Measurements from ENCODE around the gene SH3GL2.
A peak's percentile ranks its signal among the peaks of the same experiment; 100 is the strongest.

Gene SH3GL2

DNA sequence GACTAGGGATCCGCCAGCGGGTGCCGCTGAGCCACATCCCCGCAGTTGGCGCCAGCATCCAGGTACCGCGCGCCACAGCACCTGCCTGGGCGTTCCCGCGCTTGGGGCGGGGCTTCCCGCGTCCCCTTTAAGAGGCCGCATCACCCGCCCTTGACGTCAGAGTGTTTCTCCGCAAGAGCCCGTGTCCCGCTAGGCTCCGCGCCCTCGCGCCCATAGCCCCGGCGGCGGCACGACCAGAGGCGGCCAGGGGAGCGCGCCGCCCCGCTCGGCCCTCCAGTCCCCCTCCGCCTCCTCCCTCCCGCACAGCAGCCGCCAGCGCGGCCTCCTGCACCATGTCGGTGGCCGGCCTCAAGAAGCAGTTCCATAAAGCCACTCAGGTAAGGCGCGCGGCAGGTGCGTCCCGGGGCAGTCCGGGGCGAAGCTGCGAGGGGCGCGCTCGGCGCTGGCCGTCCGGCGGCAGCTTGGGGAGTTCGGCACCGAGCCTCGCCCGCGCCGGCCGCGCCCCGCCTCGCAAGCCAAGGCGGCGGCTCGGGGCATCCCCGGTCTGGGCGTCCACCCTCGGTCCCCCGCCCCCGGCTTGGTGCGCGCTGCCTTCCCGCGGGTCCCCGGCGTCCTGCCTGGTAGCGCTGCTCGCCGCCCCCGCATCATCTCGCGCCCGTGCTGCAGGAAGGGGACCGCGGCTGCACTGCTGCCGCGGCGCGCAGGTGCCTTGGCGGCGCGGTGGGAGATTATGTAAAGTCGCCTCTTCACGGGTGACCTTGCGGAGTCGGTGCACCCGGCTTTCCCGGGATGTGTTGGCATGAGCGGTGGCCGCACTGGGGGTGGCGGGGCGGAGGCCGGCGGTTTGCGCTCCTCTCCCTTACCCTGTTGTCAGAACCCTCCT lies at the start of gene SH3GL2:
TSS of gene SH3GL2 (plus strand) at position 156 of the 883 bp plus-strand sequence.
- peak; percentile 98 for DNase-seq

DNA sequence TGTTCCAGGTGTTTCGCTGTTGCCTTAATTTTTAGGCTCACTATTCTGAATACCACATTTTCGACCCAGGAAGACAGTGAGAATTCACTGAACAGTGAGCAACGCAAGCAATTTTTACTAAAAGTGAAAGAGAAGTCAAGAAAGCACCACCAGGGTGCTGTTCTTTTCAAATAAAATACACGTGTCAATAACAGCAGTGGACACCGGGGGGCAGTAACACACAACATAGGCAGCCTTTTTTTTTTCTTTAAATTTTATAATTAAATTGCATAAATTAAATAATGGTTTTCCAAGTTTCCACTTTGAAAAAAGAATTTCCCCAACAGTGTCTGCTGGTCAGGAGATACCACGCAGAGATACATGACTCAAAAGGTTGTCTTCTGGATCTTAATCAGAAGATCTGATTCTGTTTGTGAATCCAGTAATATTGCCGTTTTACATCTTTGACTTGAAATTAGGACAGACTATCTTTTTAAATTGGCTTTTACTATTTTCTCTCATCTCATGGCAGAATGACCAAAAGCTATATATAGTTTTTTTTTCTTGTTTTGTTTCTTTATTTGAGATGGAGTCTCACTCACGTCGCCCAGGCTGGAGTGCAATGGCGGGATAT lies 47.1 kb upstream of the SH3GL2 start:
- peak; percentile 78 for DNase-seq

DNA sequence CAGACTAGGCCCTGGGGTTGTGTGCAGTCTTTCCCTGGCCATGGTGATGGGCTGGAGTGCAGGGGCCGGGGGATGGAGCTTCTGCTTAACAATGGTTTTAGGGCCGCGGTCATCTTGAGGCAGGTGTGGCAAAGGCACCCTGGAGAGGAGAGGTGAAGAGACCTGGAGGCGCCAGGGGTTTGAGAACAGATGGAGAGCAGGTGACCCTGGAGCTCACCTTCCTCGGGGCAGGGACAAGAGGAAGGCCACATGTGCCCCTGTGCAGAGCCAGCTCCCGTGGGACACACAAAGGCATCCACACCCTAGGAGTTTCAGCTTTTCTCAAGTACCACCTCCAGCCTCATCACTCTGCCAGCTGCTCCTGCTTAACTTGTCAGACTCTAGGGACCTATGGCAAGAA lies 46.4 kb upstream of the SH3GL2 start:
- DNase-seq: peak; percentile 94

DNA sequence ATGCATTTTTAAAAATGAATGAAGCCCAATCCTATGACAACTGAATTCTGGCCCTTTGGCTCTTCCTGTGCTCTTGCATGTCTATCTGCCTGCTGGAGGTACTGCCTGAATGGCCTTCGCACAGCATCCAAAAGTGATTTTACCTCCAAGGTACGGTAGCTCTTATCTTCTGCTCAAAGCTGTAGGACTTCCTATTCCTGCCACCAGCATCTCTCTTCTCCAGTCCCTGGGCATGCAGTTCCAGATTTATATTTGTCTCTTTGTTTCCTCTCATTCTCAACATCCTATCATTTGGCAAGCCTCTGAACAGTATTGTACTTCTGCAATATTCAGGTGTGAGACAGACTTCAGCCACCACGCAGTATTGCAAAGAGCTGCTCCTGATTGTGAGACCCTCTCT lies 43.7 kb upstream of the SH3GL2 start:
- no peak for DNase-seq

DNA sequence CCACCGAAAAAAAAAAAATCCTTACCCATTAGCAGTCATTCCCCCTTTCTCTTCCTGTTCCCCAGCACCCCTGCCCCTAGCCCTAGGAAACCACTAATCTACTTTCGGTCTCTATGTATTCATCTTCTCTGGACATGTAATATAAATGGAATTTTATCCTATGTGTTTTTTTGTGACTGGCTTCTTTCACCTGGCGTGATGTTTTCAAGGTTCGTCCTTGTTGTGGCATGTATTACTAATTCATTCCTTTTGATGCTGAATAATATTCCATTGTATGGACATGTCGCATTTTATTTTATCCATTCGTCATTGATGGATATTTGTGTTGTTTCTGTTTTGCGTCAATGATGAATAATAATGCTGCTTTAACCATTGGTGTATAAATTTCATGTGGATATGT lies 42.8 kb upstream of the SH3GL2 start:
- no peak for DNase-seq

DNA sequence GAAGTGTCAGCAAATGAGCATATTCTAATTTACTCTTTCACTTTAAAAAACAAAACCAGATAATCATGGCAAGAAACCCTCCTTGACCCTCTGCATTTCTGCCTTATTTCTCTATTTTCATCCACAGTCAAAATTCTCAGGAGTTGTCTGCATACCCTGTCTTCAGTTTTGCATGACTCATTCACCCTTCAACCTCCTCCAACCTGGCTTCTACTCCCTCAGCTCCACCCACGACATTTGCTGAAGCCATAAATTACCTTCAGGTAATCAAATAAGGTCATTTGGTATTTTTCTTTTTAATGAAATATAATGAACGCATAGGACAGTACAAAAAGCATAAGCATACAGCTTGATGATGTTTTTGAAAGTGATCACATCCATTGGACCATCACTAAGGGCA lies 27.8 kb upstream of the SH3GL2 start:
- DNase-seq: no peak

GRCh38 chr9:17555362-17556054 lies 23.4 kb upstream of the SH3GL2 start:
- DNase-seq: no peak

GRCh38 chr9:17556255-17556654 lies 22.6 kb upstream of the SH3GL2 start:
- no peak for DNase-seq

DNA sequence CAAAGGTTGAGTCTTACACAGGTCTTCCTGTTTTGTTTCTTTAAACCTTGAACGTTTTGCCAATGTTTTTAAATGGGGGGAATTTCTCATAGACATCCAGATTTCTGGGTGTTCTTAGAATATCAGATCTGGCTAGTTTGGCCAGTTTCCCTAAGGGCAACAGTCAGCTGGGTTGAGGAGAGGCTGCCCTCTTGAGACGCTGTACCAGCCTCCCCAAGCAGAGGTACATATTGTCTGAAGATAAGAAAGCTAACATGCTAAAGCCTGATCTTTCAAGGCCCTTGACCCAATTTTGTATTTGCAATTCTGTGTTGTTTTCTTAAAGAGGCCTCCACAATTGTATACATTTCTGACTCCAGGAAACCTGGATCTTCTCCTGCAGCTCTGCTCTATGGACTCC lies 21.9 kb upstream of the SH3GL2 start:
- no peak for DNase-seq

- no peak for DNase-seq
These were observed 7.0 kb upstream of the SH3GL2 start for GRCh38 chr9:17571825-17572224.

- DNase-seq: no peak
These were observed 4.5 kb upstream of the SH3GL2 start for GRCh38 chr9:17574342-17574741.

GRCh38 chr9:17578577-17578910 lies 322 bp upstream of the SH3GL2 start:
- DNase-seq: no peak

- no peak for DNase-seq
These were observed 1.3 kb downstream of the SH3GL2 start for GRCh38 chr9:17580119-17580518.

- DNase-seq: no peak
These were observed 8.2 kb downstream of the SH3GL2 start for GRCh38 chr9:17587113-17587512.

GRCh38 chr9:17588395-17588794 lies 9.5 kb downstream of the SH3GL2 start:
- peak; percentile 16 for DNase-seq

DNA sequence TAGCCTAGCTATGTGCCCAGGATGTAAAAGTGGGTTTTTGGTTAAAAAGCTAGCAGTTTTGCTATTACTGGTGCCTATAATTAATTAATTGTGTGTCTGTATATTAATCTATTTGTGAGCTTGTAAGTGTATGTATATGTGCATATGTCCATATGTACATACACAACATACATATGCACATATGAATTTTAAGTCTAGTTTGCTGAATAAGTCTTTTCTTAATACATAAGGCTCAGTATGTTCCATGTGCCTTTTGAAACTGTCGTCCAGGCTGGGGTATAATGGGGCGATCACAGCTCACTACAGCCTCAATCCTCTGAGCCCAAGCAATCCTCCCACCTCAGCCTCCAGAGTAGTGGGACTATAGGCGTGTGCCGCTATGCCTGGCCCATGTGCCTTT lies 10.1 kb downstream of the SH3GL2 start:
- DNase-seq: no peak

DNA sequence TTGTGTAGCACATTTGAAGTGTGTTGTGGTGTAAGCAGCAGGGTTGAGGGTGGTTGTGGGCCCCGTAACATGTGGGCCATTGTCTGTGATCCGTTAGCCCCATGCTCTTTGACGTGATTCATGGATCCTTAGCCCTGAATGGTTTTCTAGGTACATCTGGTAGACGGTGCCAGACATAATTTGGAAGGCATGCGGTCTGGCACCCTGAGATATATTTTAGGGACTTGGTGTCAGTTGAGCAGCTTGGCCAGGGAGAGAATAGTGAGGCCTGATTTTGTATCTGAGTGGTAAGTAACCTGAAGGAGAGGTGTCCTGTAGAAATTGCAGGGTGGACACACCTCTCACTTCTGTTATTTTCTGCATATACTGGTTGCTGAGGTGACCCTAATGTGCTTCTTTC lies 10.9 kb downstream of the SH3GL2 start:
- DNase-seq: no peak

DNA sequence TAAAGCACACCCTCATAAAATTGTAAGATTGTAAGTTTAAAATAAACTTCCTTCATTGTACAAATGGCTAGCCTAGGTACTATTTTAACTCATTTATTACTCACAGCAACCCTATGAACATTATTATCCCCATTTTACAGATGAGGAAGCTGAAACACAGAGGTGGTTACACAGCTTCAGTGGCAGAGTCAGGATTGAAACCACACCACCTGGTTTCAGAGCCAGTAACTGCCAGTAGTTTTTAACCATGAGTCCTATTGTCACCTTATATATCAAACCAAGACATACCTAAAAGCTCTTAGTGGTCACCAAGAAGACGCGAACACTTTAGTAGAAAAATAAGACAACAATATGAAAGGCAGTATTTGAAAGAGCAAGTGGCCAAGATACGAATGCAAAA lies 16.1 kb downstream of the SH3GL2 start:
- DNase-seq: no peak

DNA sequence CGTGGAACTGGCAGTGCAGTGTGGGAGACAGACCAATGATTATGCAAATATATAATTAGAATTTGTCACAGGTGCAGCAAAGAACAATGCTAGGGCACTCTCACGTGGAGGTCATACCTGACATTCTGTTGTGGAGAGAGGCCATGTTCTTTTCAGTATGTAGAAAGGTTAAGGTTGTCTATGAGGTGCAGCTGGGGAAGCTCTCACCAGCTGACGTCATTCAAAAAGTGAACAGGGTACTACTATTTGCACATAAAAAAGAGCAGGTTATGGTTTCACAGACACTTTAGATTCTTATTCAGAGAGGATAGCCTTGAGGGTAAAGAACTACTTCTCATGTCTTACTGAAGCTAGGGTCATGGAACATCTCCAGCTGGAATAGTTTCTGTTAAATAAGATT lies 19.1 kb downstream of the SH3GL2 start:
- DNase-seq: peak; percentile 34

DNA sequence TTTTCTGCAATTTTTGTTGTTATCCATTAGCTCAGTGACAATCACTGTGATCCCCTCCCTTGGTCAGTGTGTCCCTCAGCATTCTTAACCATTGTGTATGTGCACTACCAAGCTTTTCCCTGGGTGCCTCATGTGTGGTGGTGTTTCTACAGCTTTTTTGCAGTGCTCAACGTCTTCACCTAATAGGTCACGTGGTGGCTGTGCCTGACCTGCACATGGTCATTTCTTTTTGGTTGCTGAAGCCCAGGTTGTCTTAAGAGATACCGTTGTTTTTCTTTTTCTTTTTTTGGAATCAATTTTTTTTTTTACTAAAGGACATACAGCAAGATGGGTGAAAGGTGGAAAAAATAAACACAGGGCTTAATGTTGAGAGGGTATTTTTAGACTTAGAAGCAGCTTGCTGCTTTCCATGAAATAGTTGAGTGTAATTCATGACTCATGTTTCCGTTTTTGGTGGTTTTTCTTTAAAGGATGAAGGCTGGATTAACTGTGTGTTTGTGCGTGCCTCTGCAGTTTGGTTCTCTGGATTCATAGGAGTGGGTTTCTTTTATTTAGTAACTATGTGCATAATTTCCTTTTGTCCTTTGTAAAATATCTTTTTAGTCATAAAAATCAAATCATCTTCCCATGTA lies 22.2 kb downstream of the SH3GL2 start:
- DNase-seq: no peak

GRCh38 chr9:17604556-17604955 lies 25.7 kb downstream of the SH3GL2 start:
- no peak for DNase-seq

DNA sequence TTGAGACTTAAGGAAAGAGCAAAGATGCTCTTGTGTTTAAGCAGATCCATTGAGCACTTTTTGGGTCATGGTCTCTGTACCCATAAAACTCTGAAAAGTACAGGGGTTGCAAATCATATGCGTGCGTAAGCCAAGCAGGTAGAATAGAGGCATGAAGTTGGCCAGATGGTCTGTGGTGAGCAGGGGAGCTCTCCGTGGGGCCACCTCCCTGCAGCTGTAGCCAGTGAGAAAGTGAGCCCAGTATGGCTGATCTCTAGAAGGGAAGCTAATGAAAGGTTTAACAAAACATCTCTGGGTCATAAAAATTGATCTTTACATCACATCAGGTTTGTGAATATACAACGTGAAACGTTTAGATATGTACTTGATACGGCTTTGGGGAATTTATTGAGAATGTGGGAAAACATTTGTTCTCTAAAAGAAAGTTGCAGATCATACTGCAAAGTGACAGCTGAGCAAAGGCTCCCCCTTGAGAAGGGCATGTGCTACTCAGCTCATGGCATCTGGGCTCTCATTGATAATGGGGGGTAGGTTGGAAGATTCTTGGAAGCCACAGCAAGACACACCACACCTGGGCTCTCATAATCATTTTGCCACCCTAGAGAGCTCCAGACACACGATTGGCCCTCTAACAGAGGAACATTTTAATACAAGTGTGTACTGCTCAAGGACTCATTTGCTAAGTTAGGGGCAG lies 30.6 kb downstream of the SH3GL2 start:
- peak; percentile 7 for DNase-seq

GRCh38 chr9:17611342-17611741 lies 32.5 kb downstream of the SH3GL2 start:
- DNase-seq: no peak
